GM23338 (cell line): Measurements from ENCODE around the gene CBY1.

Experiments
- CREB1 ChIP-seq: fragments of 250-450 bp; sonication (Bioruptor Pico); IDR thresholded peaks from 2 replicates; pipeline ENCODE4 v1.5.0; 2020; ENCODE audit warnings: low read depth, mild to moderate bottlenecking, moderate library complexity
- EZH2 ChIP-seq: fragments of 200-600 bp; sonication (generic); IDR thresholded peaks from one replicate; pipeline ENCODE4 v1.8.0; 2017; ENCODE audit warnings: antibody characterized with exemption, mild to moderate bottlenecking, low read depth; ENCODE audit not compliant: unreplicated experiment
- EZH2phosphoT487 ChIP-seq: fragments of 200-600 bp; sonication (generic); IDR thresholded peaks from one replicate; pipeline ENCODE4 v1.8.1; 2018; ENCODE audit warnings: antibody characterized with exemption; ENCODE audit not compliant: unreplicated experiment
- JUNB ChIP-seq: IDR thresholded peaks from one replicate; pipeline ENCODE4 v1.6.1; 2016; ENCODE audit warnings: antibody characterized with exemption; ENCODE audit not compliant: unreplicated experiment
- POLR2AphosphoS5 ChIP-seq: IDR thresholded peaks from 2 replicates; pipeline ENCODE4 v1.6.1; 2016; ENCODE audit warnings: antibody characterized with exemption, low read depth
- STAT1 ChIP-seq: IDR thresholded peaks from one replicate; pipeline ENCODE4 v1.6.1; 2016; ENCODE audit warnings: antibody characterized with exemption; ENCODE audit not compliant: unreplicated experiment
- ZNF331 ChIP-seq: fragments of 250-450 bp; sonication (Bioruptor Pico); IDR thresholded peaks from 2 replicates; pipeline ENCODE4 v1.5.0; 2020; ENCODE audit warnings: low read depth, mild to moderate bottlenecking, moderate library complexity
- TF ChIP-seq, protein P1 (sequence below), 2 experiments: fragments of 200-600 bp in 1 of 2; sonication (generic) in 1 of 2; conservative IDR thresholded peaks; 2 replicates each; pipeline versions ENCODE4 v1.5.1 to v1.6.1; 2016 to 2017; ENCODE audit warnings: antibody characterized with exemption in 2 of 2, low read depth in 2 of 2, mild to moderate bottlenecking in 2 of 2, moderate library complexity in 1 of 2
- TF ChIP-seq, protein P2 (sequence below): IDR thresholded peaks from one replicate; pipeline ENCODE4 v1.6.1; 2018; ENCODE audit warnings: antibody characterized with exemption; ENCODE audit not compliant: unreplicated experiment
- TF ChIP-seq, protein P3 (sequence below): fragments of 250-450 bp; sonication (Bioruptor Pico); IDR thresholded peaks from 2 replicates; pipeline ENCODE4 v1.5.0; 2020; ENCODE audit warnings: mild to moderate bottlenecking, moderate library complexity

DNA sequence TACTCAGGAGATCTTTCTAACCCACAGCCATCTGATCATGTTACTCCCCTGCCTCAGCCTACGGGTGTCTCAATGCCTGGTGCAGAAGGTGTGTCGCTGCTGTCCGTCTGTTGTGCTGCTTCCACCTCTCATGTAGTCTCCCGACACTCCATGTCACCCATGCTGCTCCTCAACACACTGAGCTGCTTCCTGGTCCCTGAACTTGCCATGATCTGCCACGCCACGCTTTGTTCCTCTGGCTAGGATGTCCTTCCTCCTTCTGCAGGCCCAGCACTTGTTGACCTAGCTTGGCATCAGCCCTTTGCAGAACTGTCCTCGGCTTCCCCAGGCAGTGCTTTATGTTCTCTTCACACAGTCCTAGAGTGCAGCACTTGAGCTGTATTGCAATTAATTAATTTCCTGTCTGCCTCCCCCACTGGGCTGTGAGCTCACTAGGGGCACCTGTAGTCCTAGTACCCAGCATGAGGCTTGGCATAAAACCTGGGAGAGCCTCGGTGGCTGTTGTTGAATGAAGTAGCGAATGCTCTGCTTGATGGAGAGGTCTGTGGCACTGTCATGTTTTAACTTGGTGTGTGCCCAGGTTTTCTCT is 58.8 kb downstream of the CBY1 start:
- TF ChIP-seq, protein P1, sequence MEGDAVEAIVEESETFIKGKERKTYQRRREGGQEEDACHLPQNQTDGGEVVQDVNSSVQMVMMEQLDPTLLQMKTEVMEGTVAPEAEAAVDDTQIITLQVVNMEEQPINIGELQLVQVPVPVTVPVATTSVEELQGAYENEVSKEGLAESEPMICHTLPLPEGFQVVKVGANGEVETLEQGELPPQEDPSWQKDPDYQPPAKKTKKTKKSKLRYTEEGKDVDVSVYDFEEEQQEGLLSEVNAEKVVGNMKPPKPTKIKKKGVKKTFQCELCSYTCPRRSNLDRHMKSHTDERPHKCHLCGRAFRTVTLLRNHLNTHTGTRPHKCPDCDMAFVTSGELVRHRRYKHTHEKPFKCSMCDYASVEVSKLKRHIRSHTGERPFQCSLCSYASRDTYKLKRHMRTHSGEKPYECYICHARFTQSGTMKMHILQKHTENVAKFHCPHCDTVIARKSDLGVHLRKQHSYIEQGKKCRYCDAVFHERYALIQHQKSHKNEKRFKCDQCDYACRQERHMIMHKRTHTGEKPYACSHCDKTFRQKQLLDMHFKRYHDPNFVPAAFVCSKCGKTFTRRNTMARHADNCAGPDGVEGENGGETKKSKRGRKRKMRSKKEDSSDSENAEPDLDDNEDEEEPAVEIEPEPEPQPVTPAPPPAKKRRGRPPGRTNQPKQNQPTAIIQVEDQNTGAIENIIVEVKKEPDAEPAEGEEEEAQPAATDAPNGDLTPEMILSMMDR (conservative IDR thresholded peaks at IDR 0.05; ENCODE audit: low read depth in 2 of 2), result no peak
- TF ChIP-seq JUNB, result no peak
- no peak for TF ChIP-seq POLR2AphosphoS5
- no peak for TF ChIP-seq EZH2phosphoT487
- TF ChIP-seq, protein P2, sequence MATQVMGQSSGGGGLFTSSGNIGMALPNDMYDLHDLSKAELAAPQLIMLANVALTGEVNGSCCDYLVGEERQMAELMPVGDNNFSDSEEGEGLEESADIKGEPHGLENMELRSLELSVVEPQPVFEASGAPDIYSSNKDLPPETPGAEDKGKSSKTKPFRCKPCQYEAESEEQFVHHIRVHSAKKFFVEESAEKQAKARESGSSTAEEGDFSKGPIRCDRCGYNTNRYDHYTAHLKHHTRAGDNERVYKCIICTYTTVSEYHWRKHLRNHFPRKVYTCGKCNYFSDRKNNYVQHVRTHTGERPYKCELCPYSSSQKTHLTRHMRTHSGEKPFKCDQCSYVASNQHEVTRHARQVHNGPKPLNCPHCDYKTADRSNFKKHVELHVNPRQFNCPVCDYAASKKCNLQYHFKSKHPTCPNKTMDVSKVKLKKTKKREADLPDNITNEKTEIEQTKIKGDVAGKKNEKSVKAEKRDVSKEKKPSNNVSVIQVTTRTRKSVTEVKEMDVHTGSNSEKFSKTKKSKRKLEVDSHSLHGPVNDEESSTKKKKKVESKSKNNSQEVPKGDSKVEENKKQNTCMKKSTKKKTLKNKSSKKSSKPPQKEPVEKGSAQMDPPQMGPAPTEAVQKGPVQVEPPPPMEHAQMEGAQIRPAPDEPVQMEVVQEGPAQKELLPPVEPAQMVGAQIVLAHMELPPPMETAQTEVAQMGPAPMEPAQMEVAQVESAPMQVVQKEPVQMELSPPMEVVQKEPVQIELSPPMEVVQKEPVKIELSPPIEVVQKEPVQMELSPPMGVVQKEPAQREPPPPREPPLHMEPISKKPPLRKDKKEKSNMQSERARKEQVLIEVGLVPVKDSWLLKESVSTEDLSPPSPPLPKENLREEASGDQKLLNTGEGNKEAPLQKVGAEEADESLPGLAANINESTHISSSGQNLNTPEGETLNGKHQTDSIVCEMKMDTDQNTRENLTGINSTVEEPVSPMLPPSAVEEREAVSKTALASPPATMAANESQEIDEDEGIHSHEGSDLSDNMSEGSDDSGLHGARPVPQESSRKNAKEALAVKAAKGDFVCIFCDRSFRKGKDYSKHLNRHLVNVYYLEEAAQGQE, result no peak
- TF ChIP-seq EZH2, result no peak
- no peak for TF ChIP-seq CREB1
- no peak for TF ChIP-seq STAT1
- no peak for TF ChIP-seq ZNF331 (CRISPR knock-in tag)
- TF ChIP-seq, protein P3, sequence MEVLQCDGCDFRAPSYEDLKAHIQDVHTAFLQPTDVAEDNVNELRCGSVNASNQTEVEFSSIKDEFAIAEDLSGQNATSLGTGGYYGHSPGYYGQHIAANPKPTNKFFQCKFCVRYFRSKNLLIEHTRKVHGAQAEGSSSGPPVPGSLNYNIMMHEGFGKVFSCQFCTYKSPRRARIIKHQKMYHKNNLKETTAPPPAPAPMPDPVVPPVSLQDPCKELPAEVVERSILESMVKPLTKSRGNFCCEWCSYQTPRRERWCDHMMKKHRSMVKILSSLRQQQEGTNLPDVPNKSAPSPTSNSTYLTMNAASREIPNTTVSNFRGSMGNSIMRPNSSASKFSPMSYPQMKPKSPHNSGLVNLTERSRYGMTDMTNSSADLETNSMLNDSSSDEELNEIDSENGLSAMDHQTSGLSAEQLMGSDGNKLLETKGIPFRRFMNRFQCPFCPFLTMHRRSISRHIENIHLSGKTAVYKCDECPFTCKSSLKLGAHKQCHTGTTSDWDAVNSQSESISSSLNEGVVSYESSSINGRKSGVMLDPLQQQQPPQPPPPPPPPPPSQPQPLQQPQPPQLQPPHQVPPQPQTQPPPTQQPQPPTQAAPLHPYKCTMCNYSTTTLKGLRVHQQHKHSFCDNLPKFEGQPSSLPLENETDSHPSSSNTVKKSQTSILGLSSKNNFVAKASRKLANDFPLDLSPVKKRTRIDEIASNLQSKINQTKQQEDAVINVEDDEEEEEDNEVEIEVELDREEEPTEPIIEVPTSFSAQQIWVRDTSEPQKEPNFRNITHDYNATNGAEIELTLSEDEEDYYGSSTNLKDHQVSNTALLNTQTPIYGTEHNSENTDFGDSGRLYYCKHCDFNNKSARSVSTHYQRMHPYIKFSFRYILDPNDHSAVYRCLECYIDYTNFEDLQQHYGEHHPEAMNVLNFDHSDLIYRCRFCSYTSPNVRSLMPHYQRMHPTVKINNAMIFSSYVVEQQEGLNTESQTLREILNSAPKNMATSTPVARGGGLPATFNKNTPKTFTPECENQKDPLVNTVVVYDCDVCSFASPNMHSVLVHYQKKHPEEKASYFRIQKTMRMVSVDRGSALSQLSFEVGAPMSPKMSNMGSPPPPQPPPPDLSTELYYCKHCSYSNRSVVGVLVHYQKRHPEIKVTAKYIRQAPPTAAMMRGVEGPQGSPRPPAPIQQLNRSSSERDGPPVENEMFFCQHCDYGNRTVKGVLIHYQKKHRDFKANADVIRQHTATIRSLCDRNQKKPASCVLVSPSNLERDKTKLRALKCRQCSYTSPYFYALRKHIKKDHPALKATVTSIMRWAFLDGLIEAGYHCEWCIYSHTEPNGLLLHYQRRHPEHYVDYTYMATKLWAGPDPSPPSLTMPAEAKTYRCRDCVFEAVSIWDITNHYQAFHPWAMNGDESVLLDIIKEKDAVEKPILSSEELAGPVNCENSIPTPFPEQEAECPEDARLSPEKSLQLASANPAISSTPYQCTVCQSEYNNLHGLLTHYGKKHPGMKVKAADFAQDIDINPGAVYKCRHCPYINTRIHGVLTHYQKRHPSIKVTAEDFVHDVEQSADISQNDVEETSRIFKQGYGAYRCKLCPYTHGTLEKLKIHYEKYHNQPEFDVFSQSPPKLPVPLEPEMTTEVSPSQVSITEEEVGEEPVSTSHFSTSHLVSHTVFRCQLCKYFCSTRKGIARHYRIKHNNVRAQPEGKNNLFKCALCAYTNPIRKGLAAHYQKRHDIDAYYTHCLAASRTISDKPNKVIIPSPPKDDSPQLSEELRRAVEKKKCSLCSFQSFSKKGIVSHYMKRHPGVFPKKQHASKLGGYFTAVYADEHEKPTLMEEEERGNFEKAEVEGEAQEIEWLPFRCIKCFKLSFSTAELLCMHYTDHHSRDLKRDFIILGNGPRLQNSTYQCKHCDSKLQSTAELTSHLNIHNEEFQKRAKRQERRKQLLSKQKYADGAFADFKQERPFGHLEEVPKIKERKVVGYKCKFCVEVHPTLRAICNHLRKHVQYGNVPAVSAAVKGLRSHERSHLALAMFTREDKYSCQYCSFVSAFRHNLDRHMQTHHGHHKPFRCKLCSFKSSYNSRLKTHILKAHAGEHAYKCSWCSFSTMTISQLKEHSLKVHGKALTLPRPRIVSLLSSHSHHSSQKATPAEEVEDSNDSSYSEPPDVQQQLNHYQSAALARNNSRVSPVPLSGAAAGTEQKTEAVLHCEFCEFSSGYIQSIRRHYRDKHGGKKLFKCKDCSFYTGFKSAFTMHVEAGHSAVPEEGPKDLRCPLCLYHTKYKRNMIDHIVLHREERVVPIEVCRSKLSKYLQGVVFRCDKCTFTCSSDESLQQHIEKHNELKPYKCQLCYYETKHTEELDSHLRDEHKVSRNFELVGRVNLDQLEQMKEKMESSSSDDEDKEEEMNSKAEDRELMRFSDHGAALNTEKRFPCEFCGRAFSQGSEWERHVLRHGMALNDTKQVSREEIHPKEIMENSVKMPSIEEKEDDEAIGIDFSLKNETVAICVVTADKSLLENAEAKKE (CRISPR knock-in tag), result no peak
